NCI-H1417 (cell line): ENCODE results near the gene ACTMAP.
A peak's percentile ranks its signal among the peaks of the same experiment; 100 is the strongest.
"Not testable (repeated sequence)": the region's sequence is repeated elsewhere in the genome, so short reads cannot be mapped to it uniquely, and the experiment has no call there.

Experiments
- DNase-seq, 3 experiments: peaks; one replicate each; lab custom pipeline; 2025; lab: John Stamatoyannopoulos, UW

The ACTMAP gene

GRCh38 chr19:40750058-40750873 is at the start of gene ACTMAP:
TSS of gene ACTMAP (minus strand) at chr19:40750477. CDS start at chr19:40749803, 674 bp downstream.
- peak; percentile 99 to 100 (median 100) for DNase-seq

GRCh38 chr19:40799558-40800338 is 49.5 kb upstream of the ACTMAP start:
- peak in 1 of 3 experiments; percentile 44 for DNase-seq

GRCh38 chr19:40798683-40799557 is 48.6 kb upstream of the ACTMAP start, which contains the start of gene EGLN2:
TSS of gene EGLN2 (plus strand) at chr19:40799191. CDS start at chr19:40800573, 1,382 bp downstream.
- DNase-seq = peak; percentile 98 to 100 (median 99)

- DNase-seq = peak; percentile 52 to 82 (median 82)
Observed at GRCh38 chr19:40797963-40798682, 47.8 kb upstream of the ACTMAP start.

- no peak for DNase-seq
Observed at GRCh38 chr19:40797166-40797962, 47.1 kb upstream of the ACTMAP start.

GRCh38 chr19:40791996-40792395 is 41.7 kb upstream of the ACTMAP start:
- no peak for DNase-seq

- DNase-seq = no peak
Observed at GRCh38 chr19:40791349-40791748, 41.1 kb upstream of the ACTMAP start.

- DNase-seq = no peak
Observed at GRCh38 chr19:40786060-40787037, 36.1 kb upstream of the ACTMAP start.

- no peak for DNase-seq
Observed at GRCh38 chr19:40785526-40785925, 35.2 kb upstream of the ACTMAP start.

- DNase-seq = not testable (repeated sequence)
Observed at GRCh38 chr19:40784146-40784545, 33.9 kb upstream of the ACTMAP start.

- DNase-seq = no peak
Observed at GRCh38 chr19:40783711-40784110, 33.4 kb upstream of the ACTMAP start.

- no peak for DNase-seq
Observed at GRCh38 chr19:40781140-40781539, 30.9 kb upstream of the ACTMAP start.

GRCh38 chr19:40780582-40780981 is 30.3 kb upstream of the ACTMAP start:
- DNase-seq = no peak

- DNase-seq = no peak
Observed at GRCh38 chr19:40778706-40779284, 28.5 kb upstream of the ACTMAP start.

GRCh38 chr19:40777937-40778705 is 27.8 kb upstream of the ACTMAP start, which contains the start of gene RAB4B:
TSS of gene RAB4B (plus strand) at chr19:40778247. CDS start at chr19:40778376, 129 bp downstream.
- peak; percentile 99 to 100 (median 99) for DNase-seq

- no peak for DNase-seq
Observed at GRCh38 chr19:40777645-40777936, 27.3 kb upstream of the ACTMAP start.

- peak; percentile 84 to 95 (median 94) for DNase-seq
Observed at GRCh38 chr19:40776932-40777644, 26.8 kb upstream of the ACTMAP start.
